SK-N-SH treated with all-trans-retinoic acid at 6 μM for 48 hours (cell line): ENCODE measurements around the gene CST7.

Experiments
- ATAC-seq: fragments of 200-7000 bp; cut with Tn5 transposase; 3 replicates; pipeline ENCODE4 v1.9.1; 2020; ENCODE audit warnings: mild to moderate bottlenecking, moderate library complexity
- ARNTL ChIP-seq: fragments of 450-650 bp; formaldehyde crosslinking; IDR thresholded peaks from 2 replicates; pipeline ENCODE4 v1.5.0; 2020; ENCODE audit warnings: low read depth, mild to moderate bottlenecking, moderate library complexity, borderline replicate concordance
- BACH2 ChIP-seq: fragments of 250-450 bp; sonication (Bioruptor Pico); IDR thresholded peaks from 2 replicates; pipeline ENCODE4 v1.9.0; 2021; ENCODE audit warnings: mild to moderate bottlenecking, borderline replicate concordance
- CREB5 ChIP-seq: fragments of 250-450 bp; sonication (Bioruptor Pico); IDR thresholded peaks from 2 replicates; pipeline ENCODE4 v1.5.1; 2020; ENCODE audit warnings: low read depth, mild to moderate bottlenecking, moderate library complexity
- CSDC2 ChIP-seq: fragments of 250-450 bp; sonication (Bioruptor Pico); IDR thresholded peaks from 2 replicates; pipeline ENCODE4 v1.5.0; 2020; ENCODE audit warnings: mild to moderate bottlenecking, moderate library complexity
- ESRRG ChIP-seq: fragments of 250-450 bp; sonication (Bioruptor Pico); IDR thresholded peaks from 2 replicates; pipeline ENCODE4 v1.6.1; 2021; ENCODE audit warnings: mild to moderate bottlenecking
- GLIS3 ChIP-seq: fragments of 250-450 bp; sonication (Bioruptor Pico); IDR thresholded peaks from 2 replicates; pipeline ENCODE4 v1.5.0; 2020; ENCODE audit warnings: mild to moderate bottlenecking, moderate library complexity
- ISL1 ChIP-seq: fragments of 250-450 bp; sonication (Bioruptor Pico); IDR thresholded peaks from 2 replicates; pipeline ENCODE4 v2.1.2; 2022; ENCODE audit warnings: mild to moderate bottlenecking, moderate library complexity
- OSR1 ChIP-seq: fragments of 250-450 bp; sonication (Bioruptor Pico); IDR thresholded peaks from 2 replicates; pipeline ENCODE4 v1.8.0; 2022; ENCODE audit warnings: moderate library complexity, mild to moderate bottlenecking, inconsistent platforms
- PATZ1 ChIP-seq: fragments of 250-450 bp; sonication (Bioruptor Pico); IDR thresholded peaks from 2 replicates; pipeline ENCODE4 v1.8.0; 2020; ENCODE audit warnings: mild to moderate bottlenecking, moderate library complexity, borderline replicate concordance
- POU6F1 ChIP-seq: fragments of 250-450 bp; sonication (Bioruptor Pico); IDR thresholded peaks from 2 replicates; pipeline ENCODE4 v1.8.0; 2021; ENCODE audit warnings: low read depth, mild to moderate bottlenecking, moderate library complexity, borderline replicate concordance
- PPARA ChIP-seq: fragments of 250-450 bp; sonication (Bioruptor Pico); IDR thresholded peaks from 2 replicates; pipeline ENCODE4 v1.5.0; 2020; ENCODE audit warnings: mild to moderate bottlenecking, borderline replicate concordance
- RARB ChIP-seq: fragments of 250-450 bp; sonication (Bioruptor Pico); IDR thresholded peaks from 2 replicates; pipeline ENCODE4 v1.8.0; 2021; ENCODE audit warnings: mild to moderate bottlenecking, moderate library complexity
- SNAI2 ChIP-seq: fragments of 250-450 bp; sonication (Bioruptor Pico); IDR thresholded peaks from 2 replicates; pipeline ENCODE4 v1.5.0; 2020; ENCODE audit warnings: mild to moderate bottlenecking, moderate library complexity
- TCF4 ChIP-seq: fragments of 250-450 bp; sonication (Bioruptor Pico); IDR thresholded peaks from 2 replicates; pipeline ENCODE4 v1.8.0; 2021; ENCODE audit warnings: mild to moderate bottlenecking, moderate library complexity, borderline replicate concordance
- TOX ChIP-seq: fragments of 250-450 bp; sonication (Bioruptor Pico); IDR thresholded peaks from 2 replicates; pipeline ENCODE4 v1.8.0; 2021; ENCODE audit warnings: mild to moderate bottlenecking, moderate library complexity, borderline replicate concordance
- TSHZ2 ChIP-seq: fragments of 250-450 bp; sonication (Bioruptor Pico); IDR thresholded peaks from 2 replicates; pipeline ENCODE4 v1.5.0; 2020; ENCODE audit warnings: mild to moderate bottlenecking, moderate library complexity
- ZC3H10 ChIP-seq: fragments of 250-450 bp; sonication (Bioruptor Pico); IDR thresholded peaks from 2 replicates; pipeline ENCODE4 v1.5.1; 2021; ENCODE audit warnings: mild to moderate bottlenecking, moderate library complexity
- ZFP3 ChIP-seq: fragments of 250-450 bp; sonication (Bioruptor Pico); IDR thresholded peaks from 2 replicates; pipeline ENCODE4 v1.5.0; 2020; ENCODE audit warnings: mild to moderate bottlenecking, moderate library complexity
- ZFP30 ChIP-seq: fragments of 450-650 bp; formaldehyde crosslinking; IDR thresholded peaks from 2 replicates; pipeline ENCODE4 v1.5.0; 2022; ENCODE audit warnings: mild to moderate bottlenecking, moderate library complexity
- ZNF565 ChIP-seq: fragments of 450-650 bp; formaldehyde crosslinking; conservative IDR thresholded peaks from 2 replicates; pipeline ENCODE4 v1.5.0; 2020; ENCODE audit warnings: low read depth, mild to moderate bottlenecking, moderate library complexity
- ZNF70 ChIP-seq: fragments of 450-650 bp; formaldehyde crosslinking; IDR thresholded peaks from 2 replicates; pipeline ENCODE4 v1.5.0; 2020; ENCODE audit warnings: mild to moderate bottlenecking, moderate library complexity
- ZNF8 ChIP-seq: fragments of 450-650 bp; formaldehyde crosslinking; IDR thresholded peaks from 2 replicates; pipeline ENCODE4 v1.5.0; 2020; ENCODE audit warnings: mild to moderate bottlenecking, moderate library complexity
- TF ChIP-seq, protein P1 (sequence below): fragments of 250-450 bp; sonication (Bioruptor Pico); IDR thresholded peaks from 2 replicates; pipeline ENCODE4 v1.5.1; 2021; ENCODE audit warnings: mild to moderate bottlenecking, moderate library complexity

Gene CST7

GRCh38 chr20:24995741-24996448 is 46.8 kb downstream of the CST7 start:
- peak; percentile 21 for ATAC-seq
- no peak for TF ChIP-seq ZNF8 (CRISPR knock-in tag)
- no peak for TF ChIP-seq TCF4 (CRISPR knock-in tag)

DNA sequence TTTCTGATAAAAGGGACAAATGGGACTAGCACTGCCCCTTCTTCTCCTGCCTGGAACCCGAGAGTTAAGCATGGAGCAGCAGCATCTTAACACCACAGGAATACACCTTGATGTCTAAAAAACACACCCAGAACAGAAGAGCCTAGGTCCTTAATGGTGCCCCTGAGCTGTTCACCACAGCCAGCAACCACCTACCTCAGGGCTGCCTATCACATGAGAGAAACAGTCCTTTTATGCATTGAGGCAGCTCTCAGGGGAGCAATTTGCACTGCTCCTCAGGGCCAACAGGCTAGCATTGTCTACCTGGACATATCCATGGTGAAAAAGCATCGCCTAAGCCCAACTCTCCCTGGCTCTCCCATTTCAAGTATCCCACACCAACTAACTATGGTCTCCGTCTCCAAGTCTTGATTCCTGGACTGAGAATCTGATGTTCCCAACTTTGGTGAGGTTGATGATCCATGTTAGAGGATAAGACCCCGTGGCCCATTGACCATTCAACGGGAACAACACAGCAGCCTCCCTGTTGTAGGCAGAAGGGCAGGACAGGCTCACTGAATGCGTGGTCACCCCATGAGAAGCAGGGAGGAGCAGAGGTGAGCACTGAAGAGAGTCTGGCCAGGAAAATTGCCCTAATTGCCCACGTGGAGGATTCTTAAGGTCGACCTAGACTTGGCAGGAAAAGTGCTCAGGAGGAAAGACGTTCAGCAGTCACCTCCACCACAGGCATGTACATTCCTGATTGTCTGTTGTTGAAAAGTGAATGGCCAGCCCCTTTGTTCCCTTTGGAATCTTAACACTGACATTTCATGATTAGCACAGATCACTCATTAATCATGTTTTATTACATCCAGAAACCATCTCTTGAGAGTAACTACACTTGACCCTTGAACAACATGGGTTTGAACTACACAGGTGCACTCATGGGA is 47.6 kb downstream of the CST7 start:
- no peak for ATAC-seq
- no peak for TF ChIP-seq ARNTL
- TF ChIP-seq, all 23 proteins: peak for 0

DNA sequence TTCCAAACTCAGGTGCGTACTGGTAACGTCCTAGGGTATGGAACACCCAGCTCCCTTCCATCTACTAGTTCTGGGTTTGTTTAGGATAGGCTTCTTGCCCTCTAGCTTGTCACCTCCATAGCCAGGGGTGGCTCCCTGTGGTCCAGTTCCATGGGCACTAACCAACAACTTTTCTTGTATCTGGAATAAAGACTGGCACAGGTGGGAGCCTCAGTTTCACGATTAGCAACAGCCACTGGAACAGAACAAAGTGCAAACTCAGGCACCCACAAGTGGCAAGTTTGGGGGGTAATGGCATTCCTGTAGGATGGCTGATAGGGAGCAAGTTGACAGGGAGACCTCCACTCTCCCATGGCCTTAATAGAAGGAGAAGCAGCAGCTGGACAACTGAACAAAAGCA is 49.1 kb downstream of the CST7 start:
- TF ChIP-seq ESRRG (CRISPR knock-in tag) (no peak), ZFP30 (CRISPR knock-in tag) (no peak), ZNF8 (CRISPR knock-in tag) (no peak), ZFP3 (CRISPR knock-in tag) (no peak), POU6F1 (CRISPR knock-in tag) (no peak), ZNF70 (no peak), ZC3H10 (CRISPR knock-in tag) (no peak), CREB5 (CRISPR knock-in tag) (no peak), ISL1 (CRISPR knock-in tag) (no peak), GLIS3 (no peak), ZNF565 (CRISPR knock-in tag) (no peak), BACH2 (no peak), PPARA (no peak)
- ATAC-seq, result no peak

DNA sequence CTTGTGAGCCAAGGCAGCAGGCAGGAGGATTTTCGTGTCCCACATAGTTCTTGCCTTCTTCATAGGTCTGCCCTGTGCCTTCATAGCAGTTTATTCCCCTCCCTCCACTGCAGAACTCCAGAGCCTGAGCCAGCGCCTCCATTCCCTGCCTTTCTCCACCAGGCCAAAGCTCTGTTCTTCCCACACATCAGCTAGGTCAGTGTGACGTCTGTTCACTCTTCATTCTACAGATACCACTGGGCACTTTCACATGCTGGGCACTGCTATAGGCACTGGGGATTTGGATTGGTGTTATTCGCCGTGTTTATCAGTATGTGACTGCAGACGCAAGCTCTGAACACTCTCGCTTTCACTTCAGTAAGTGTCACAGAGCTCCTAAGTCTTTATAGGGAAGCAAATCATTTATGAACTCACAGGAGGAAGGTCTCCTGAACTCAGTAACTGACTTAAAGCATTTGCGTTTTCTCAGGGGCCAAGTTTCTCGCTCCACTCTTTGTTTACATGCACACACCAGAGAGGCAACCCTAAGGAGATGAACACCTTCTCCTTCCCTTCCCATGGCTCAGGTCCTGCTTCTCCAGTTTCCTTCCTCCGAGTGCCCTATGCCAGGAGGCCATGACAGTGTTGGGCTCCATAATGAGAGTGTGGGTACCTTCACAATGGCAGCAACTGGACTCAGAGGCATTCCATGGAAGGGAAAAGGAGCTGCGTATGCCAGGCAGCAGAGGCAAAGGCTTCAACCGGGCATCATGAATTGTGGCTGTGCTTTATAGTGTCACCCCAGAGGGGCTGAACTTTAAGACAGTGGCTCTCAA is 49.8 kb downstream of the CST7 start:
- no peak for ATAC-seq
- TF ChIP-seq TCF4 (CRISPR knock-in tag) (no peak), ZNF8 (CRISPR knock-in tag) (no peak), ZNF70 (no peak), POU6F1 (CRISPR knock-in tag) (no peak), GLIS3 (no peak), RARB (CRISPR knock-in tag) (no peak), ZFP30 (CRISPR knock-in tag) (no peak), SNAI2 (CRISPR knock-in tag) (no peak), ZNF565 (CRISPR knock-in tag) (no peak), ZC3H10 (CRISPR knock-in tag) (no peak), ZFP3 (CRISPR knock-in tag) (no peak), OSR1 (no peak), CSDC2 (no peak), ISL1 (CRISPR knock-in tag) (no peak), TSHZ2 (CRISPR knock-in tag) (no peak), PATZ1 (CRISPR knock-in tag) (no peak), ESRRG (CRISPR knock-in tag) (no peak), TOX (CRISPR knock-in tag) (no peak)
- TF ChIP-seq, protein P1, sequence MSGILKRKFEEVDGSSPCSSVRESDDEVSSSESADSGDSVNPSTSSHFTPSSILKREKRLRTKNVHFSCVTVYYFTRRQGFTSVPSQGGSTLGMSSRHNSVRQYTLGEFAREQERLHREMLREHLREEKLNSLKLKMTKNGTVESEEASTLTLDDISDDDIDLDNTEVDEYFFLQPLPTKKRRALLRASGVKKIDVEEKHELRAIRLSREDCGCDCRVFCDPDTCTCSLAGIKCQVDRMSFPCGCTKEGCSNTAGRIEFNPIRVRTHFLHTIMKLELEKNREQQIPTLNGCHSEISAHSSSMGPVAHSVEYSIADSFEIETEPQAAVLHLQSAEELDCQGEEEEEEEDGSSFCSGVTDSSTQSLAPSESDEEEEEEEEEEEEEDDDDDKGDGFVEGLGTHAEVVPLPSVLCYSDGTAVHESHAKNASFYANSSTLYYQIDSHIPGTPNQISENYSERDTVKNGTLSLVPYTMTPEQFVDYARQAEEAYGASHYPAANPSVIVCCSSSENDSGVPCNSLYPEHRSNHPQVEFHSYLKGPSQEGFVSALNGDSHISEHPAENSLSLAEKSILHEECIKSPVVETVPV, result no peak
